Endothelial cell of umbilical vein (primary cell): ENCODE data around the gene POLR3G.

Source experiments
- EZH2 ChIP-seq: IDR thresholded peaks from 2 replicates; pipeline ENCODE4 v1.6.1; 2012; ENCODE audit warnings: borderline replicate concordance, low read depth, mild to moderate bottlenecking, moderate library complexity, low read length, inconsistent platforms; ENCODE audit not compliant: severe bottlenecking
- POLR2A ChIP-seq: IDR thresholded peaks from 2 replicates; pipeline ENCODE4 v1.6.1; 2012; ENCODE audit warnings: low read depth, mild to moderate bottlenecking, control low read depth, low read length
- POLR2AphosphoS5 ChIP-seq: IDR thresholded peaks from 2 replicates; pipeline ENCODE4 v1.6.1; 2012; ENCODE audit warnings: low read depth, mild to moderate bottlenecking, control low read depth, low read length, moderate library complexity; ENCODE audit not compliant: insufficient read depth
- TF ChIP-seq, protein P1 (sequence below), 2 donors: IDR thresholded peaks; 1 replicate in 1 of 2; 2 replicates in 1 of 2; pipeline ENCODE4 v1.5.1; 2011; ENCODE audit warnings: low read length in 2 of 2, mild to moderate bottlenecking in 2 of 2, moderate library complexity in 2 of 2, control low read depth in 1 of 2, inconsistent platforms in 1 of 2, low read depth in 1 of 2; ENCODE audit not compliant: insufficient read depth in 1 of 2; ENCODE audit errors: extremely low read depth in 1 of 2

- TF ChIP-seq EZH2, result no peak
- TF ChIP-seq, protein P1, sequence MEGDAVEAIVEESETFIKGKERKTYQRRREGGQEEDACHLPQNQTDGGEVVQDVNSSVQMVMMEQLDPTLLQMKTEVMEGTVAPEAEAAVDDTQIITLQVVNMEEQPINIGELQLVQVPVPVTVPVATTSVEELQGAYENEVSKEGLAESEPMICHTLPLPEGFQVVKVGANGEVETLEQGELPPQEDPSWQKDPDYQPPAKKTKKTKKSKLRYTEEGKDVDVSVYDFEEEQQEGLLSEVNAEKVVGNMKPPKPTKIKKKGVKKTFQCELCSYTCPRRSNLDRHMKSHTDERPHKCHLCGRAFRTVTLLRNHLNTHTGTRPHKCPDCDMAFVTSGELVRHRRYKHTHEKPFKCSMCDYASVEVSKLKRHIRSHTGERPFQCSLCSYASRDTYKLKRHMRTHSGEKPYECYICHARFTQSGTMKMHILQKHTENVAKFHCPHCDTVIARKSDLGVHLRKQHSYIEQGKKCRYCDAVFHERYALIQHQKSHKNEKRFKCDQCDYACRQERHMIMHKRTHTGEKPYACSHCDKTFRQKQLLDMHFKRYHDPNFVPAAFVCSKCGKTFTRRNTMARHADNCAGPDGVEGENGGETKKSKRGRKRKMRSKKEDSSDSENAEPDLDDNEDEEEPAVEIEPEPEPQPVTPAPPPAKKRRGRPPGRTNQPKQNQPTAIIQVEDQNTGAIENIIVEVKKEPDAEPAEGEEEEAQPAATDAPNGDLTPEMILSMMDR (IDR thresholded peaks at IDR 0.05; ENCODE audit: extremely low read depth in 1 of 2, insufficient read depth in 1 of 2, low read depth in 1 of 2, low read length in 2 of 2), result no peak
- TF ChIP-seq POLR2A, result no peak
- no peak for TF ChIP-seq POLR2AphosphoS5
Measured at GRCh38 chr5:90494043-90494442, 19.4 kb downstream of the POLR3G start.
